ENCODE results near the gene ITGAD. TPM values are rescaled to one million over a fixed set of nuclear protein-coding genes. Genes with fewer than 3 reads are reported as not detected.

The ITGAD gene
- total RNA-seq, 1 donor: not detected

DNA sequence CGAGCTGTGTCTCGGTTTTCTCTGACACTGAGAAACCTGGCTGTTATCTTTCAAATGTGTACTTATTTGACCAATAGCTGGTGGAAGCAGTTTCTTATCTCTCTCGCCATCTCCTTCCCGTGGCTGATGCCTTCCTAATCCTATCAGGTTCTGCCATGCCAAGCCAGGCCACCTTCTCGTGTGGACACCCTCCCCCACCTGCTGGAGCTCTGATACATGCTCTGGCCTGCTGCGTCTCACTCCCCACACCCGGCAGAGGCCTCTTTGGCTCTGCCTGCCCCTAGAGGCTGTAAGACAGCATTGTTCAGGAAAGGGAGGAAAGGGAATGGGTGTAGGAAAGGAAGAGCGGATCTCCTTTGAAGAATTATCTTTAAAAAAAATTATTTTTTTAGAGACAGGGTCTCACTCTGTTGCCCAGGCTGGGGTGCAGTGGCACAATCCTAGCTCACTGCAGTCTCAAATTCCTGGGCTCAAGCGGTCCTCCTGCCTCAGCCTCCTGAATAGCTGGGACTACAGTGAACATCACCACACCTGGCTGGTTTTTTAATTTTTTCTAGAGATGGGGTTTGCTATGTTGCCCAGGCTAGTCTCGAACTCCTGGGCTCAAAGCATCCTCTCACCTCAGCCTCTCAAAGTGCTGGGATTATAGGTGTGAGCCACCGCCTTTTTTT lies 58.7 kb downstream of the ITGAD start:
- H3K4me2 ChIP-seq (ENCODE audit: insufficient read depth, low read length): peak overlapping the region; percentile 71
- H2AFZ ChIP-seq (ENCODE audit: low read length): peak overlapping the region; percentile 68
- H3K27ac ChIP-seq (ENCODE audit: low read depth, low read length): peak overlapping the region; percentile 82
- H4K20me1 ChIP-seq (ENCODE audit: insufficient read depth, low read length): peaks cover 13% of the 10 kb centered on the region
- H3K36me3 ChIP-seq (ENCODE audit: insufficient read depth, low read length): peaks cover 3% of the 10 kb centered on the region
- peaks cover 19% of the 10 kb centered on the region for H3K79me2 ChIP-seq (ENCODE audit: insufficient read depth, low read length)
- no peak overlapping the region for H3K4me3 ChIP-seq (ENCODE audit: insufficient read depth, low read length)
- TF ChIP-seq, protein P1, sequence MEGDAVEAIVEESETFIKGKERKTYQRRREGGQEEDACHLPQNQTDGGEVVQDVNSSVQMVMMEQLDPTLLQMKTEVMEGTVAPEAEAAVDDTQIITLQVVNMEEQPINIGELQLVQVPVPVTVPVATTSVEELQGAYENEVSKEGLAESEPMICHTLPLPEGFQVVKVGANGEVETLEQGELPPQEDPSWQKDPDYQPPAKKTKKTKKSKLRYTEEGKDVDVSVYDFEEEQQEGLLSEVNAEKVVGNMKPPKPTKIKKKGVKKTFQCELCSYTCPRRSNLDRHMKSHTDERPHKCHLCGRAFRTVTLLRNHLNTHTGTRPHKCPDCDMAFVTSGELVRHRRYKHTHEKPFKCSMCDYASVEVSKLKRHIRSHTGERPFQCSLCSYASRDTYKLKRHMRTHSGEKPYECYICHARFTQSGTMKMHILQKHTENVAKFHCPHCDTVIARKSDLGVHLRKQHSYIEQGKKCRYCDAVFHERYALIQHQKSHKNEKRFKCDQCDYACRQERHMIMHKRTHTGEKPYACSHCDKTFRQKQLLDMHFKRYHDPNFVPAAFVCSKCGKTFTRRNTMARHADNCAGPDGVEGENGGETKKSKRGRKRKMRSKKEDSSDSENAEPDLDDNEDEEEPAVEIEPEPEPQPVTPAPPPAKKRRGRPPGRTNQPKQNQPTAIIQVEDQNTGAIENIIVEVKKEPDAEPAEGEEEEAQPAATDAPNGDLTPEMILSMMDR (IDR thresholded peaks at IDR 0.05; ENCODE audit: extremely low read depth, low read depth, low read length): peak; percentile 65
- peaks cover 45% of the 10 kb centered on the region for H3K4me1 ChIP-seq (ENCODE audit: insufficient read depth, low read length)
- DNase-seq (ENCODE audit: insufficient read length, low spot score, missing footprints): peak; percentile 94
- H3K27me3 ChIP-seq (ENCODE audit: insufficient read depth, low read length): no peaks in the 10 kb centered on the region
- H3K9me3 ChIP-seq (ENCODE audit: low read depth, low read length): no peaks in the 10 kb centered on the region

DNA sequence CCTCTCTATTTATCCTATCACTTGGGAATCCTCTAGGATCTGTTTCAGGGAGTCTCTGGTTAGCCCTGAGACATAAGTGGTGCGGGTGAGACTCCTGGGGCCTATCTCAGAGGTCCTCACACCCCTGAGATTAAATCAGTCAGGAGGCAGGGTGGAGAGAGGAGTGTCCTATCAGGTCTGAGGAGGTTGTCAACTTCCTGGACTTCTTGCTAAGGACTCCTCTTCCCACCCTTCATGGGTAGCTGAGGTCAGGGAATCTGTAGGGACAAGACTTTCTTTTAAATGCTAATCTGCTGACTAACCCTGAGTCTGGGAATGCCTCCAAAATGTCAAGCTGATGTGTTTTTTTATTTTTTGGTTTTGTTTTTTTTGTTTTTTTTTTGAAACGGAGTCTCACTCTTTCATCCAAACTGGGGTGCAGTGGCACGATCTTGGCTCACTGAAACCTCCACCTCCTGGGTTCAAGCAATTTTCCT lies 59.5 kb downstream of the ITGAD start:
- peak; percentile 92 for DNase-seq (ENCODE audit: insufficient read length, low spot score, missing footprints)
- Histone ChIP-seq H4K20me1 (ENCODE audit: insufficient read depth, low read length) (peaks cover 22% of the 10 kb centered on the region), H3K27ac (ENCODE audit: low read depth, low read length) (peak overlapping the region; percentile 82), H3K36me3 (ENCODE audit: insufficient read depth, low read length) (peaks cover 3% of the 10 kb centered on the region), H3K9me3 (ENCODE audit: low read depth, low read length) (no peaks in the 10 kb centered on the region), H3K27me3 (ENCODE audit: insufficient read depth, low read length) (no peaks in the 10 kb centered on the region), H2AFZ (ENCODE audit: low read length) (peak overlapping the region; percentile 47), H3K4me2 (ENCODE audit: insufficient read depth, low read length) (peak overlapping the region; percentile 71), H3K4me3 (ENCODE audit: insufficient read depth, low read length) (no peak overlapping the region), H3K79me2 (ENCODE audit: insufficient read depth, low read length) (peaks cover 27% of the 10 kb centered on the region), H3K4me1 (ENCODE audit: insufficient read depth, low read length) (peaks cover 53% of the 10 kb centered on the region)
- TF ChIP-seq, protein P1 (IDR thresholded peaks at IDR 0.05; ENCODE audit: extremely low read depth, low read depth, low read length): no peak

DNA sequence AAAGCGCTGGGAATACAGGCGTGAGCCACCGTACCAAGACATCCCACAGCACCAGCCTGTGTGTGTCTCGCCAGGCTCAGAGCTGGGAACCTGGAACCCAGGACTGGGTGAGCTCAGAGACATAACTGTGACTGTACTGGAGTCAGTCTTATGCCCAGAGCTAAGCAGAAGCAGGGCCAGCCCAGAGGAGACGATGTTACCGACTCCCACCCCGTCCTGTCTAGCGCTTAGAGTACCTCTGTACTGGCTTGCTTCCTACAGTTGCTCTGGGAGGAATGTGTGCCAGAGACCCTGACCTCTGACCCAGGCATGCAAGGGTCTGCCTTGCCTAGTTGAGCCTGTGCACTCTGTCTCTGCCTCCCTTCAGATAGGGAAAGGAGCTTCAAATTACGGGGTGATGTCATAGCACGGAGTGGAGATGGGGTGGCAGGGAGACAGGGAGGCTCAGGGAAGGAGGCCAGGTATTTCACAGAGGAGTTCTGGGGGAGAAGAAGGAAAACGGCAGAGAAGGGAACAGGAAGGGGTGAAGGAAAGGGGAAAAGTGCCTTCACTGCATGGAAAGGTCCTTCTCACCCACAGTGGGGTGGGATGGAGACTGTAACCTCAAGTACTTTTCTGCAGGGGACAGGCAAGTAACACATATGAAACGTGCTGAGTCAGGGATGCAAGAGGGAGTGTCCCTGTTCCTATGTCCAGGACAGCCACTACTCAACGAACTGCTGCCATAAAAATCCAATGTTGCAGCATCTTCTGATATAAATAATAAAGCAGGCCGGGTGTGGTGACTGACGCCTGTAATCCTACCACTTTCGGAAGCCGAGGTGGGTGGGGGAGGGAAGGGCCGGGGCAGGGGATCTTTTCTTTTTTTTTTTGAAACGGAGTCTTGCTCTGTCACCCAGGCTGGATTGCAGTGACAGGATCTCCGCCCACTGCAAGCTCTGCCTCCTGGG lies 60.4 kb downstream of the ITGAD start:
- TF ChIP-seq, protein P1 (IDR thresholded peaks at IDR 0.05; ENCODE audit: extremely low read depth, low read depth, low read length): no peak
- no peaks in the 10 kb centered on the region for H3K27me3 ChIP-seq (ENCODE audit: insufficient read depth, low read length)
- H3K27ac ChIP-seq (ENCODE audit: low read depth, low read length): peak overlapping the region; percentile 82
- H3K4me3 ChIP-seq (ENCODE audit: insufficient read depth, low read length): peak overlapping the region; percentile 18
- H3K36me3 ChIP-seq (ENCODE audit: insufficient read depth, low read length): peaks cover 3% of the 10 kb centered on the region
- H4K20me1 ChIP-seq (ENCODE audit: insufficient read depth, low read length): peaks cover 30% of the 10 kb centered on the region
- H3K9me3 ChIP-seq (ENCODE audit: low read depth, low read length): no peaks in the 10 kb centered on the region
- H3K79me2 ChIP-seq (ENCODE audit: insufficient read depth, low read length): peaks cover 34% of the 10 kb centered on the region
- peaks cover 59% of the 10 kb centered on the region for H3K4me1 ChIP-seq (ENCODE audit: insufficient read depth, low read length)
- no peak overlapping the region for H2AFZ ChIP-seq (ENCODE audit: low read length)
- DNase-seq (ENCODE audit: insufficient read length, low spot score, missing footprints): peak; percentile 39
- H3K4me2 ChIP-seq (ENCODE audit: insufficient read depth, low read length): peak overlapping the region; percentile 71
